GM18499 (cell line): ENCODE data around the gene KIF1A.

Experiments
- ATAC-seq: cut with Tn5 transposase; IDR thresholded peaks from one replicate; pipeline ENCODE4 v1.9.1; 2021; ENCODE audit warnings: moderate number of reproducible peaks; ENCODE audit not compliant: insufficient read depth, unreplicated experiment

KIF1A gene

DNA sequence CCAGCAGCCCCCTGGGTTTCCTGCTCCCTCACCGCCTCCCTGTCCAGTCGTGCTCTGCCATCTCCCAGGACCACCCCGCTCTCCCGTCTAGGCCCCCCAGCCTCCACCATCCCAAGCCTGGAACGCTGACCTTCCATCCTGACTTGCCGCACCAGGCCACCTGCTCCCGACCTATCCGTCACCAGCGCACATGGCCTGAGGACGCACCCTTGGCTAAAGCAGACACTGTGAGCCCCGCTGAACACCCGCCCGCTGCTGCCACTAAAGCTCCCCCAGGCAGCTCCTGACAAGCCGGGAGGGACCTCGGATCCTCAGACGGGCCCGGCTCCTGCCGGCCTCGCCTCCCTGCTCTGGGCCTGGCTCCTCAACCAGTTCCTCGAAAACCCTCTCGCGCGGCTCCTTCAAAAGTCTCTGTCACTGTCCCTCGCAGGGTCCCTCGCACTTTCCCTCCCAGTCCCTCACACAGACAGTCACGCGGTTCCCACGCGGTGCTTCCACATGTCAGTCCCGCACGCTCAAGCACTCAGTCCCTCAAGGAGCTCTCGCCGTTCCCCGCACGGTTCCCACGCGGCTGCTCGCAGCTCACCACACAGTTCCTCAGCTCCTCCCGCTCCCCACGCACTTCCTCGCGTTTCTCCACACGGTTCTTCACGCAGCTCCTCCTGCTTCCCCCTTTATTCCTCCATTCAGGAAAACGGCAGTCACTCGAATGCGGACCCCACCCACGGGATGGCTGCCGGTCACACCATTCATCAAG, 42.4 kb downstream of the KIF1A start:
- ATAC-seq, result no peak

DNA sequence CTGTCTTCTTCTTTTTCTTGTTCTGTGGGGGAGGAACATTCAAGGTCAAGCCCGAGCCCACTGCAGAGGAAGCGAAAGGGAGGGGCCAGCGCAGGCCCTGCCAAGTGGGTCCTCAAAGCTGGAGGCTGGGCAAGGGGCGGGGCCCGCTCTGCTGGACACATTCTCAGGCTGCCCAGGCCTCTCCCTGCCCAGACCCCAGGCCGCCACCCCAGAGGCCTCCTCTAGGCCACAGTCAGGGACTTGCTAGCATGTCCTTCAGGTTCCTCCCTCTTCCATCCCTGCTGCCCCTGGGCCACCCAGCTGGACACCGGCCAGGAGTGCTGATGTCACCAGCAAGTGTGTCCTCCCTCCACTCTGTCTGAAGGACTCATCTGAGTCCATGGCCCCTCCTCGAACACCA, 44.1 kb downstream of the KIF1A start:
- ATAC-seq, result no peak

DNA sequence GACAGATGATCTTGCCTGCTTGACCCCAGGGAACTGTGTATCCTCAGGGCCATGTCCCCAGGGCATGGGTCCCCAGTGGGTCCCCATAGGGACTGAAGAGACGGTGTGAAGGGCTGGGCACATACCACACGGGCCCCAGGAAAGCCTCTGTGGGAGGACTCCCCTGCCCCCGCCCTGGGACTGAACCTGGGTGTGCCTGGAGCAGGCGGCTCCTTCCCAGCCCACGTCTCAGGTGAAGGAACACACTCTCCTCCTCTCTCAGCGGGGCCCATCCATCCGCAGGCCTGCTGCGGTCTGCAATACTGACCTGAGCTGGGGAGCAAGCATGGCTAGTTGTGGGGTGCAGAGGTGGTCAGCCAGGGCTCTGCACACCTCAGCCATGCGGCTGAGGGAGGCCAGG, 45.2 kb downstream of the KIF1A start:
- ATAC-seq, result no peak

DNA sequence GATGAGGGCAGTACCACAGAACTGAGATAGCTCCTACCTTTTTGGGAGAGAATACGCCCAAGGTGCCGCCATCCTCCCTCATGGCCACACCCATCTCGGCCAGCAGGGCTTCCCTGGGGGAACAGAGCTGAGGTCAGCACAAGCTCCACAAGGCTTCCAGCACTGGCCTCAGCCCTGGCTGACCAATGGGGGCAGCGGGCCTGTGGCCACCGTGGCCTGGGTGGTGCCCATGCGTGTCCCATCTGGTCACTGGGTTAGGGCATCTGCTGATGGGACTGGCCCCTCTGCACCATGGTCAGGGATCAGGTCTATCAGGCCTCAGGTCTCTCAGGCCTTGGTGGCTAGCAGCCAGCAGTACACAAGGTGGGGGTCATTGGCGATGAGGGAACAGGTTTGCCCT, 50.9 kb downstream of the KIF1A start:
- ATAC-seq, result no peak

DNA sequence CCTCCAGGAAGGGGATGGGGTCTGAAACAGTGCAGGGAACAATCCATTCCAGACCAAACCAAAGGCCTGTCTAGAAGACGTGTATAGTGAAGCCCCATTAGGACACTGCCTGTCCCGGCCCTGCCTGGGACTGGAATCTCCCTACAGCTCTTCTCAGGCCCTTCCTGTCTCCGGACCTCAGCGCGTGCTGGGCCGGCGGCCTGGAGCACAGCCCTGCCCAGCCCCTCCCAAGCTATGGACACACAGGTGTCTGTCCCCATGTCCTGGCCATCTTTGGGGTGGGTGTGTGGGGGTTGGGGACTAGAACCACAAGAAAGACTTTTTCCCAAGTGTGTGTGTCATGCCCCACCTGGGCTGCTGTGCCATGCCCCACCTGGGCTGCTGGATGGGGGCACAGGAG, 51.8 kb downstream of the KIF1A start:
- ATAC-seq, result no peak

DNA sequence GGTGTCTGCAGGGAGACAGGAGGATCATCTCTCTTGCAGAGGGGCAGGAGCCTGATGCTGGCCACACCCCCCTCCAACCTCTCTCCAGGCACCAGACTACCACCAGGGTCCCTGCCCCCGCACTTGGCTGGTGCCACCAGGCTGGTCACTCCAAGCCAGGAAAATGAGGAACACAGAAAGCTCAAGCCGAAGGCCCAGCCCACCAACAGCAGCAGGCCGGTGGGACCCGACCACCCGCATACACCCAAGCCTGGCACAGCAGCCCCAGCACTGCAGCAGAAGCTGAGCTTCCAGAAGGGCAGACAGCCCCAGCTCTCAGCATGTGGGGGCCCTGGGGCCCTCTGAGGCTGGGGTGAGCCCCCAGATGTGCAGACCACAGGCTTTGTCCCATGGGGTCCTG, 52.7 kb downstream of the KIF1A start:
- ATAC-seq, result no peak

DNA sequence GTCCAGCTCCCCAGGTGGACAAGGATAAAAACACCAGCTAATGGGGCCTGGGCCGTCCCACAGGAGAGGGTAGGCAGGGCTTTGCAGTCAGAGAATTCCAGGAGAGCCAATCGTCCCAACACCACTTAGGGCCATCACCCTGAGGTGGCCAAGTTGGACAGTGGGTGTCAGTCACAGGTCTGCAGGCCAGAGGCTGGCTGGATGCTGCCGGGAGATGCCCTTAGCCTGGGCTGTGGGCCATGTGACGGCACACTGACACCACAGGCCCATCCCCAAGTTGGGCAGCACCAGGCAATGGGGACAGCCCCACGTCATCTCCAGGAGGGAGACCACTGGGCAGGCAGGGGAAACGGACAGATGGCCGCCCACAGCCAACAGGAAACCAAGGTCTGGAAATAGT, 53.9 kb downstream of the KIF1A start:
- ATAC-seq, result no peak

DNA sequence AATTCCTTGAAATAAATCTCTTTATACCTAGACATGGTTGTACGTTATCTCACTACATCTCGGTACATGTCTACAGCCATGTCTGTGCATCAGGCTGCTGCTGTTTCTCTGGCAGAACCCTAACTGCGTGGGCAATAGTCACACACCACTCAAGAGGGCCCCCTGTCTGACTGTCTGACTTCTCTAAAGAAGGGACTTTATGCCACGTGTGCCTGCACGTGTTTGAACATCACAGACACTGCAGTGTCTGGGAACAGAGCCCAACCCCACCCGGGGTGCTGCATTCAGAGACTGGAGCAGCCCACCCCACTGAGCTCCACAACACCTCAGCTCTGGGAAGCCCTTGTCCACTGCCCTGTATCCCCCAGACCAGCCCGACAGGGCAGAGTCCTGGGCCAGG, 55.0 kb downstream of the KIF1A start:
- no peak for ATAC-seq

DNA sequence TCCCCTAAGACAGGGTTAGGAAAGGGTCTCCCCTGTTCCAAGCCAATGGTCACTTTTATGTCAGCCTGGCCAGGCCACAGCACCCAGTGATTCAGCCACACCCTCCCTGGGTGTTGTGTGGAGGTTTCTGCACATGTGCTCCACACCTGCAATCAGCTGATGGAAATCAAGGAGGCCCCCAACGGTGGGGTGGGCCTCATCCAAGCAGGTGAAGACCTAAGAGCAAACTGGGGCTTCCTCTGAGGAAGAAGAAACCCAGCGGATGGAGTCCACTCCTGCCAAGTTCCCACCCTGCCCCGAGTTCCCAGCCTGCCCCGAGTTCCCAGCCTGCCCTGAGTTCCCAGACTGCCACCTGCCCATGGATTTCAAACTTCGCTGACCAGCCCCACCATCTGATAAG, 55.4 kb downstream of the KIF1A start:
- ATAC-seq, result no peak

DNA sequence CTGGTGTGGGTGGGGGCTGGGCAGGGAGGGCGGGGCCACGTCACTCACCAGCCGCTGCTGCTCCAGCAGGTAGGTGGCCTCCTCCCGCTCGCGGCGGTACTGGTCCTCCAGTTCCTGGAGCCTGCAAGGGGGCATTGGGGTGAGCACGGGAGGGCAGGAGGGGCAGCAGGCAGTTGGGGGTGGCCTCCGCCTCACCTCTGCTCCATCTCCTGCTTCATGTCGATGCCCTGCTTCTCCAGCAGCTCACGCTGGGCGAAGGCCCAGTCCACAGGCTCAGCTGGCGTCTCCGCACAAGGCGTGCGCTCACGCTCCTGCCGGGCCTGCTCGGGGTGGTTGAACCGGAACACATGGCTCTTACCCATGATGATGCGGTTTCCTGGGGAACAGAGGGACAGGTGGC, 57.0 kb downstream of the KIF1A start:
- no peak for ATAC-seq

DNA sequence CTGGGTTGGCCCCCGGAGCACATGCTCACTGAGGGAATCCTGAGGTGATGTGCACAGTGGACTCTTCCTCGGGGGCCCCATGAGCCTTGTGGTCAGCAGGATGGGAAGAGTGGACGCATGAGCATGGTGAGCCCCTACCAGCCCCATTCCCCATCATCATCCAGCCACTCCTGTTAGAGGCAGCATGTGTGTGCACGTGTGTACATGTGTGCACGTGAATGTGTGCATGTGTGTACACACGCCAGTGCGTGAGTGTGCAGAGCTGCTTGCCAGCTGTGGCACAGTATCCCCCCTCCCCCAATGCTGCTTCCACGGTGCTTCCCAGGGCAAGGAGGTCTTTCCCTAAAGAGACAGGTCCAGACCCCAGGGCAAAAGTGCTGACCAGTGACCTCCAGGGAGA, 57.8 kb downstream of the KIF1A start:
- no peak for ATAC-seq

DNA sequence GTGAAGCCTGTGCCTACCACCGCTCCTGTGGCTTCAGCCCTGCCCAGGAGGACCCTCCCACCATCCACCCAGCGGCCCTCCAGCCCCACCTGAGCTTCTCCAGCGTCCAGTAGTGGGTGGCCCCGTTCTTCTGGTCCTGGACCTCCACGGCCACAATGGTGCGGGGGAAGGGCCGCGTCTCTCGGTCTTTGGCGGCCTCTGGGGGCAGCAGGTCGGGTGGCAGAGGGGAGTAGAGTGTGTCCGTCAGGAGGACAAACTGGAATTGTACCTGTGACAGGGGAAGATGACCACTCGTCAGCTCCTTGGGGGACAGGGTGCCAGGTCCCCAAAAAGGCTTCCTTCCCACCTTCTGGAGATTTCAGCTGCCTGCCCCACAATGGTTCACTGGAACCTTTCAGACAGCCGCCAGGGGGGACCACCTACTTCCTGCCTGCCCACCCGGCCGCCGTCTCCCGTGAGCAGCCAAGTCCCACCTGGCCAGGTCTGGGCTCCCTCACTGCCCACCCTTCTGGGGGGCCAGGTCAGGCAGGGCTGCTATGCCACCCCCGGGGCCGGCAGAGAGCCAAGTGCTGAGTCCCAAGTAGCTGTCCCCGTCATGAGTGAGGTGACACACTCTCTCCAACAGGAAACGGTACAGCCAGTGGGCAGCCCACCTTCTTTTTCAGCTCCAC, 59.3 kb downstream of the KIF1A start:
- ATAC-seq, result no peak

DNA sequence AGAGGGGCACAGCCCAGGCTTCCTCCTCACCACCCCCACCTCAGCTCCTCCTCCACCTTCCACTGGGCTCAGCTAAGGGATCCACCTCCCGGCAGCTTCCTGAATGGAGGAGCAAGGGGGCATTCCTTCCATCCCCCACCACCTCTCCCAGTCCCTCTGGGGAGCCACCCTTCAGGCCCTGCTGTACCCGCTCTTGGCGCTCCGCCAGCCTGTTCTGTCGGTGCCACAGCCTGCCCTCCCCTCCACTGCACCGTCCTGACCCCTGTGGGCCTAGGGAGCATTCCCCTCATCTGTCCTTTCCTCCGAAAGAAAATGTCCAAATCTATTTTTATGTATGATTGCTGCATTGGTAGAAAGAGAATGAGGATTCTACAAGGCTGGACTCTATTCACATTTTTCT, 59.9 kb downstream of the KIF1A start:
- ATAC-seq, result no peak

DNA sequence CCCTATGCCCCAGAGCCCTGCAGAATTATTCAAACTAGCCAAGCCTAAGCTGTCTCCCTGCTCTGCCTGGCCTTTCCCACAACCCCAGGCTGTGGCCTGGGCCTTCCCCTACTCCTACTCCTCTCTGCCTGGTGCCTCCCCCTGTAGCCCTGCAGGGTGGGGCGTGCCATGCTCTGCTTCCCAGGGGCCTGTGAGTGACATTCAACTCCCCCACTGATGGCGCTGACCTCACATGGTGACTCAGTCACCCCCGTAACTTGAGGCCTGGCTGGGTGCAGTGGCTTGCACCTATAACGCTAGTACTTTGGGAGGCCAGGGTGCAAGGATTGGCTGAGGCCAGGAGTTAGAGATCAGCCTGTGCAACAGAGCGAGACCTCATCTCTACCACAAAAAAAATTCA, 60.6 kb downstream of the KIF1A start:
- no peak for ATAC-seq

DNA sequence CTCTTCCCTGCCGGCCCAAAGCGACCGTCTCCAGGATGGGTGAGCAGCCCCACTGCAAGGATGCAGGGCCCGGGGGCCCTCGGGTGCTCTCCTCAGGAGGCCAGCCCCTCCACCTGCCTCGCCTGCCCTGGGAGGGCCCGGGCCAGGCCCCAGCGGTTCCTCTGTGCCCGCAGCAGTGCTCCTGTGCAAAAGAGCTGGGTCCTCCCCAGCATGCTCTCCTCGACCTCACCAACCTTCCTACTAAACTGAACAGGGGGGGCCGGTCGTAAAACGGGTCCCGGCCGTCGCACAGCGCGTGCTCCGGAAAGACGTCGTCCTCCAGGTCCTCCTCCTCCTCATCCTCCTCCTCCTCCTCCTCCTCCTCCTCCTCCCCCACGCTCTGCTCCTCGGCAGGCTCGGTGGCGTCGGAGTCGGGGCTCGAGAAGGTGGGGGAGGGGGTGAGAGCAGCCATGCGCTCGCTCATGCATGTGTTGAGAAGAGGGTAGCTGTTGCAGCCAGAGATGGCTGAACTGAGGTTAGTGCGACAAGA, 62.9 kb downstream of the KIF1A start:
- ATAC-seq, result no peak

DNA sequence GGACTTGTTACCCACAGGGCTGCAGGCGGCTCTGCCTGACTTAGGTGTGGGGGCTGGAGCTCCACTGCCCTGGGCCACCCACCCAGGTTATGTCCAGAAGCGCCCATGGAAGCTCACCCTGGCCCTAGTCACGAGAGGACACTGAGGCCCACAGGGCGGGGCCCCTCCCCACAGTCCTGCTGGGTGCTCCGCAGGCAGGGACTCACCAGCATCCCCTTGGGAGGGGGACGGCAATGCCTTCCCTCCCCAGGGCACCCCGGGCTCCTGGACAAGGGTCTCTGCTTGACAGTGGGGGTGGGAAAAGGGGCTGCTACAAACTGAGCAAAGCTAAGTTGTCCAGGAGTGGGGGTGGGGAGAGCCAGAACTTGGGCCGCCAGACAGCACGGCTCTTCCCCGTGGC, 67.8 kb downstream of the KIF1A start:
- no peak for ATAC-seq

DNA sequence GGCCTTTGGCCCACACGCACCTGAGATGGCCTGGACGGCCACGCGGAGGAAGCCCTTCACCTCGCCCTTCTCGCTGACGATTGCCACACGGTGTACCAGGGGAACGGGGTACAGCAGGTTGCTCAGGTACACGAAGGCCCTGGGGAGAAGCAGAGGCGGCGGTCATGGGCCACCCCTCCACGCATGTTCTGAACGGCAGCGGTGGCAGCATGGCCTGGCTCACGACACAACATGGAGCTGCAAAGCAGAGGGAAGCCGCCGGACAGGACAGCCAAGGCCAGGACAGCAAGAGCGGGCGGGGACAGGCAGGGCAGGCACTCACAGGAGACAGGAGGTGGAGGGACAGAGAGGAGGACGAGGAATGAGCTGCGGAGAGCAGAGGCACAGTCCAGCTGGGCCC, 69.6 kb downstream of the KIF1A start:
- no peak for ATAC-seq

DNA sequence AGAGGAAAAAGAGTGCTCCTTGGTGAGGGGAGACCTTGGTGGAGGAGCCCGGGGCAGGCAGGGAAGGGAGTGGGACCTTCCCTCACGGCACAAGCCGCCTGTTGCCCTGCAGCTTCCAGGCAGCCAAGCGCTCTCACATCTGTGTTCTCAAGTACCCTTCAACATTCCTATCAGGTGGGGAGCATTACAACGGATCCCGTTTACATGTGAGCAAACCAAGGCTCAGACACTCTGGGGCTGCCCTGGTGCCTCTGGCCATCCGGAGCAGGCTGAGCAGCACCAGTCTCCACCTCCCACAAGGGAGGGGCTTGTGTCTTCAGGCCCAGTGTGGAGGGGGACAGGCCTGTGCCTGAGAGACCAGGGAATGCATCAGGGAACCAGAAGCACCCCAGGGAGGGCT, 70.5 kb downstream of the KIF1A start:
- ATAC-seq, result no peak

DNA sequence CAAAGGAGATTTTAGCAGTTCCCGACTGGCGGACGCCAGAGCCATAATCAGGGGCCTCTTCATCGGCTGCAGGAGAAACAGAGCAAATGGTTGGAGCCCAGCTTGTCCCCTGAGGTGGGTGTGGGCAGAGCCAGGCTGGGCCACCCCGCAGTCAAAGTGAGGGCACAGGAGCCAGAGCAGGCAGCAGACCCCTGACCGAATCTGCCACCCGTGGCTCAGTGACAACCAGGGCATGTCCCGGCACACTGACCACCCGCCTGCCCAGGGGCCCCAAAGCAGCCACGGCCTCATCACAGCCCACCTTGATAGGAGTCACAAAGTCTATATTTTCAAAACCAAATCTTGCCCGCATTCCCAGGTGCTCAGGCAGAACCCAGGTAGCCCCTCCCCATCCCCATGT, 72.8 kb downstream of the KIF1A start:
- ATAC-seq, result no peak

DNA sequence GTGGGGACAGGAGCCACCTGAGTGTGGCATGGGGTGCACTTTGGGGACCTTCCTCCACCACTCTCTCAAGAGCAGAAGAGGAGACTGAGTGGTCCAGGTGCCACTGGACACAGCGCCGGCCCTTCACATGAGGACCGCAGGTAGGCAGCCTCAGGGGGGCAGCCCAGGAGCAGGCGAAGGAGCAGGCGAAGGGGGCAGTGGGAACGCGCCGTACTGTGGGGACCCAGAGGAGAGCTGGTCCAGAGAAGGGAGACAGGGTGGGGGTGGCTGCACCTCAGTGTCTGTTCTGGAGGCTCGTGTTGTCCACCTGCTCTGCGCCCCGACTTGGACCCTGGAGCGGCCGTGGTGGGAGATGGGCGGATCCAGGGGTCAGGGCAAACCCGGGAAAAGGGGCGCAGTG, 73.3 kb downstream of the KIF1A start:
- no peak for ATAC-seq

DNA sequence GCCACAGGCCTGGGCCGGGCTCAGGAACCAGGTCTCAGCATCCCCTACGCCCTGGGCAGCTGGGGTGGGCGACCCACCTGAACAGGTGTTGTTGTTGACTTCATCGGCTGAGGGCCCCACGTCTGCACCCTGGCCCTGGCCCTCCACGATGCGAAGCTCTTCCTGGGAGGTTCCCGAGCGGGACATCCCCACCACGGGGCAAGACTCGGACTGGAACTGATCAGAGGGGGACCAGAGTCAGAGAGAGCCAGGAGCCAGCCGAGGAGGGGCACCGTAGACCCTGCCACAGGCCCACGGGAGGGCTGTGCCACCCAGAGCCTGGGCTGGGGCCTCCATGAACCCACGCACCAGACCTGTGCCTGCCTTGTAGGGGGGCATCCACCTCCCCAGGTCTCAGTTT, 74.1 kb downstream of the KIF1A start:
- ATAC-seq, result no peak

DNA sequence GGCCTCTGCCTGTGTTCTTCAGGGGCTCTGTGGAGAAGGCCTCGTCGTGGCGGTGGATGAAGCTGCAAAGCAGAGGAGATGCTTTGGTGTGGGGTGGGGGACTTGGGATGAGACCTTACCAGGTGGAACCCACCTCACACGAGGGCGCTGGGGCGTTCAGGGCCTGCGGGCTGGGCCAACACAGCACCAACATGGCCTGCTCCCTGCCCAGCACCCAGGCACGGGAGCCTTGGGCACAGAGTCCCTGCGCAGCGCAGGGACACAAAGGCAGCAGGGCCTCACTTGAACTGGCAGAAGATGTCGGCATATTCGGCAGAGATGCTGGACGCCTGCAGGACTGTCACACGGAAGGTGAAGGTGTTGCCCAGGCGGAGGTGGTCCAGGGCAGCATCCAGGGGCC, 74.6 kb downstream of the KIF1A start:
- no peak for ATAC-seq
